Prostate gland (tissue), 2 donors: ENCODE data around the gene GNG13.

Source experiments
- CTCF ChIP-seq, 4 experiments: fragments of 200-600 bp in 2 of 4; fragments of 450-650 bp in 2 of 4; sonication (generic) in 2 of 4; IDR thresholded peaks; 1 replicate in 3 of 4; 2 replicates in 1 of 4; pipeline ENCODE4 v1.5.1; 2016 to 2019; ENCODE audit warnings: antibody characterized with exemption in 4 of 4, mild to moderate bottlenecking in 2 of 4, moderate library complexity in 2 of 4
- POLR2A ChIP-seq: fragments of 450-650 bp; IDR thresholded peaks from one replicate; pipeline ENCODE4 v1.6.1; 2016; ENCODE audit warnings: antibody characterized with exemption, mild to moderate bottlenecking
- POLR2AphosphoS5 ChIP-seq: sonication (generic); formaldehyde crosslinking; IDR thresholded peaks from one replicate; pipeline ENCODE4 v1.6.1; 2017; ENCODE audit warnings: antibody characterized with exemption

- TF ChIP-seq POLR2A (no peak), CTCF (IDR thresholded peaks at IDR 0.05) (peak in 1 of 4 experiments; percentile 28), POLR2AphosphoS5 (no peak)
These were observed 12.5 kb downstream of the GNG13 start, which contains the start of gene RPUSD1 for GRCh38 chr16:787978-788398.
